HUES64 (cell line): ENCODE data around the gene ZNF35. TPM values are rescaled to one million over a fixed set of nuclear protein-coding genes. Genes with fewer than 3 reads are reported as not detected.

Source experiments
- H3K27ac ChIP-seq: 2 replicates; pipeline ENCODE4 v1.7.0; 2013; ENCODE audit warnings: low read depth, low read length, inconsistent platforms
- H3K27me3 ChIP-seq: 2 replicates; pipeline ENCODE4 v1.6.1; 2013; ENCODE audit warnings: mild to moderate bottlenecking, low read length; ENCODE audit not compliant: insufficient read depth
- H3K36me3 ChIP-seq: 2 replicates; pipeline ENCODE4 v1.6.1; 2013; ENCODE audit warnings: mild to moderate bottlenecking, low read length; ENCODE audit not compliant: insufficient read depth
- H3K4me1 ChIP-seq: 2 replicates; pipeline ENCODE4 v1.6.1; 2013; ENCODE audit warnings: mild to moderate bottlenecking, low read length, moderate library complexity; ENCODE audit not compliant: insufficient read depth
- H3K4me3 ChIP-seq: 2 replicates; pipeline ENCODE4 v1.5.1; 2013; ENCODE audit warnings: mild to moderate bottlenecking, low read length, moderate library complexity
- H3K9ac ChIP-seq: 2 replicates; pipeline ENCODE4 v1.6.1; 2013; ENCODE audit warnings: mild to moderate bottlenecking, low read depth, low read length
- H3K9me3 ChIP-seq: 2 replicates; pipeline ENCODE4 v1.6.1; 2013; ENCODE audit warnings: low read depth, low read length; ENCODE audit not compliant: insufficient read depth
- WGBS: fragments of 150-250, 120-280 bp; methylation state at CpG from one replicate; pipeline ENCODE4 v1.1.7; 2013; ENCODE audit warnings: missing lambda C conversion rate; 5-methylcytosine and 5-hydroxymethylcytosine counted together
- polyA plus RNA-seq, 2 experiments: library from polyadenylated mRNA; stranded (reverse); fragments of 50-300 nt; gene quantifications; one replicate each; pipeline ENCODE4 v1.2.3, GENCODE V29; 2013

Gene ZNF35
- 14.5 TPM for polyA plus RNA-seq (2013, experiment 1 of 2)
- polyA plus RNA-seq (2013, experiment 2 of 2) = 14.1 TPM

DNA sequence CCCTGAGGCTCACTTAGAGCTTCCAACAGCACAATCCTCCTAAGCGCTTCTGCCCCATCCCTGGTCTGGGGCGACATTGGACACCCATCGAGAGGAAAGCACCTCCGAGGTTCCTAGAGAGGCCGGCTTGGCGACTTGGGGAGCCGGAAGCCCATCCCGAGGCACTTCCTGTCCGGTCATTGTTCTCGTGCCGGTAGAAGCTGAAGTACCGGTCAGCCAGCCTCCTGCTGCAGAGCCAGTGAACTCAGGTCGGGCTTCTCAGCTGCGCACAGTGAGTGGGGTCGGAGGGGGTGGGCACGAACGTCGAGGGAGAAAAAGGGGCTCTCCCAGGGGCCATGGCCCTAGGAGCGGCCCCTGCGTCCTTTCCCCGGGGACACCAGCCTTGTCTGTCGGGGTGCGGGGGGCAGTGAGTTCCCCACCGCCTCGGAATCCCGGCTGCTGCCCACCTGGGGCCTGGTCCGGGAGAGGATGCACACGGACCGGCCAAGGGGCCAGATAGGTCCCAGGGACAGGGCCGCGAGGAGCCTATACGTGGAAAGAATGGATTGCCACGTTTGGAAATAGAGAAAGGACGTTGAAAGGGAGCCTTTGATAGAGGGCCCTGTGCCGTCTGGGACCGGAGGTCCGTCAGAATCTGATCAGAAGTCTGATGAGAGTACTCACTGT is at the start of gene ZNF35:
Gene ZNF35, plus strand, starts transcription at position 169 of the 666 bp plus-strand sequence. CDS start 2,336 bp downstream, outside the sequence.
- under 1% methylated on average over 37 of the region's 37 CpGs for WGBS
- Histone ChIP-seq H3K27me3 (no peaks in the 10 kb centered on the region), H3K9ac (peak within 1 kb of the TSS; percentile 88), H3K4me3 (peak within 1 kb of the TSS; percentile 94), H3K27ac (peak within 1 kb of the TSS; percentile 76), H3K36me3 (peaks cover 38% of the 10 kb centered on the region), H3K4me1 (peaks cover 5% of the 10 kb centered on the region; the same call in 1 of the 2 replicates), H3K9me3 (peaks cover 4% of the 10 kb centered on the region)

DNA sequence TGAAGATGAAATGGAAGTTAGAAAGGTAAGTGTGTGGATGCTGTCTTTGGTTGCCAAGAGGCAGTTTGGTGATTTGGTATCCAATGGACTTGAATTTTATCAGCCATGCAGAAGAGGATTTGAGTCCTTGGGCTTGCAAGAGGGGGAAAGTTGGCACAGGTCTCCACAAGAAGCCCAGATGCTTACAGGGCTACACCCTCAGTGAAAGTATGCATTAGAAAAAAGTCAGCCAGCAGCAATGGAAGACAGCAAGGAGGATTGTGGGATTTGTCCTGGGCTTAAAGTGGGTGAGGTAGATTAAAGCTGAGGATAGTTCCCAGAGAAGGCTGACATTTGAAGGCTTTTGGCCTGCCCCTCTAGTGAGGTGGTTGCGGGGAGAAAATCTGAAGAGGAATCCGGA is 46.8 kb upstream of the ZNF35 start:
- Histone ChIP-seq H3K36me3 (peaks cover 13% of the 10 kb centered on the region; the same call in 1 of the 2 replicates), H3K27ac (no peak overlapping the region), H3K4me1 (no peaks in the 10 kb centered on the region), H3K9me3 (peaks cover 4% of the 10 kb centered on the region; the same call in 1 of the 2 replicates), H3K27me3 (no peaks in the 10 kb centered on the region), H3K9ac (no peak overlapping the region), H3K4me3 (no peak overlapping the region)
- 93% methylated on average over 2 of the region's 2 CpGs for WGBS

DNA sequence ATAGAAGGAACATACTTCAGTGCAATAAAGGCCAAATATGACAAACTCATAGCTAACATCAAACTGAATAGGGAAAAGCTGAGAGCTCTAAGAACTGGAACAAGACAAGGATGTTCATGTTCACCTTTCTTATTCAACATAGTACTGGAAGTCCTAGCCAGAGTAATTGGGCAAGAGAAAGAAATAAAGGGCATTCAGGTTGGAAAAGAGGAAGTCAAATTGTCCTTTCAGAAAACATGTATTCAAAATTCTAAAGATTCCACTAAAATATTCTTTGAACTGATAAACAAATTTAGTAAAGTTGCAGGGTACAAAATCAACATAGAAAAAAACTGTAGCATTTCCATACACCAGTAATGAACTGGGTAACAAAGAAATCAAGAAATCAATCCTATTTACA is 35.9 kb upstream of the ZNF35 start:
- Histone ChIP-seq H3K36me3 (no peaks in the 10 kb centered on the region), H3K9ac (no peak overlapping the region), H3K4me3 (no peak overlapping the region)

DNA sequence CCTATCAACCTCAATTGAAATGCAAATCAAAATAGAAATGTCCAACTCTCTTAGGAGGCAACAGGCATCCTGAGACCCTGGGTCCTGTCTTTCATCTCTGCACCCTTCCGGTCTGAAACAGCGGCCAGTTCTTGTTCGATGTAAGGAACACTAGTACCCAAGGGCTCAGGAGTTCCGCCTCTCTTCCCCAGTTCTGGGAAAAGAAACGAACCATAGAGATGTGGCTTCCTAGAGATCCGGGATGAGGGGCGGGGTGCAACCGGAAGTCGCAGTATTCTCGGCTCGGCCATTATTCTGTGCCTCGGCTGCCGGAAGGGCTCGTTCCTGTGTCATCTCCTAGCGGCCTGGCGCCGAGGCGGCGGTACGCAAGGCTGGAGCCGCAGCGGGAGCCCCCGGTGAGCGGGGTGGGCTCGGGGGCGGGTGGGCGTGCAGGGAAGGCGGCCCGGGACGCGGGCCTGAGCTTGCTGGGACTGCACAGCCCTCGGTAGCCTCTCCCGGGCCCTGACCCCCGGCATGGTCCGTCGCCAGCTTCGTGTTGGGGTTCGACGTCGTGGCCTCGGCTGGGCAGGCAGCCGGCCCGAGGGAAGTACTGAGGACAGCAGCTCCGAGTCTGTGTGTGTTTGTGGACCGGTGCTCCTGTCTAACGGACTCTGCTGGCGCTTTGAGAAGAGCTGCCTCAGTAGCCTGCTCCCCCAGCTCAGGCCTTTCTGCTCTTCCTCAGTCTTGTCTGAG is 23.6 kb upstream of the ZNF35 start, which contains the start of gene ZNF197:
Gene ZNF197, plus strand, starts transcription at position 288 of the 732 bp plus-strand sequence. CDS start 4,119 bp downstream, outside the sequence.
- no peaks in the 10 kb centered on the region for H3K9me3 ChIP-seq
- WGBS = under 1% methylated on average over 47 of the region's 47 CpGs
- H3K9ac ChIP-seq = peak within 1 kb of the TSS; percentile 78
- H3K36me3 ChIP-seq = peaks cover 10% of the 10 kb centered on the region
- H3K4me1 ChIP-seq = peaks cover 15% of the 10 kb centered on the region
- H3K27me3 ChIP-seq = no peaks in the 10 kb centered on the region
- H3K4me3 ChIP-seq = peak within 1 kb of the TSS; percentile 75
- H3K27ac ChIP-seq = peak within 1 kb of the TSS; percentile 82

More for the DNA sequence above, 35.9 kb upstream of the ZNF35 start:
- peaks cover 6% of the 10 kb centered on the region; the same call in 1 of the 2 replicates for H3K9me3 ChIP-seq
- no peaks in the 10 kb centered on the region for H3K27me3 ChIP-seq
- no peaks in the 10 kb centered on the region for H3K4me1 ChIP-seq
- no peak overlapping the region for H3K27ac ChIP-seq

DNA sequence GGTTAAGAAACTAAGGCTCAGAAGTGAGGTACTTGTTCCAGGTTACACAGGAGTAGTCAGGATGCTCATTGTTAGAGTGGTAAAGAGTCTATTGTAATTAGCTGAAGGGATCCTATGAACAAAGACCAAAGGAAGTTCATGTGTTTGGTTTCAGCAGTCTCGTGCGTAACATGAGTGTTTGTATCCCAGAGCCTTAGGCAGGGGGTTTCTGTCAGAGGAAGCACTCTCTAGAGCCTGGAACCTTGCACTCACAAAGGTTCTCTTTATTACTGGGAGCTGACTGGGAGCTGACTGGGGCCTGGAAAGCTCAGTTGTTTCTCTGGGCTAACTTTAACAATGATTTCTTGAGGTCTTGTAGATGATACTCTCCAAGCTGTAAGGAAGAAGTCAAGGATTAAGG is 19.8 kb upstream of the ZNF35 start:
- no peaks in the 10 kb centered on the region for H3K27me3 ChIP-seq
- H3K36me3 ChIP-seq = peaks cover 44% of the 10 kb centered on the region
- 91% methylated on average over 2 of the region's 2 CpGs for WGBS
- no peak overlapping the region for H3K4me3 ChIP-seq
- H3K27ac ChIP-seq = no peak overlapping the region
- H3K9ac ChIP-seq = no peak overlapping the region
- no peaks in the 10 kb centered on the region for H3K9me3 ChIP-seq
- H3K4me1 ChIP-seq = peaks cover 15% of the 10 kb centered on the region

GRCh38 chr3:44632193-44632592 is 16.3 kb upstream of the ZNF35 start:
- Histone ChIP-seq H3K27ac (no peak overlapping the region), H3K9me3 (no peaks in the 10 kb centered on the region), H3K27me3 (no peaks in the 10 kb centered on the region), H3K4me3 (no peak overlapping the region), H3K4me1 (no peaks in the 10 kb centered on the region), H3K36me3 (peaks cover 72% of the 10 kb centered on the region), H3K9ac (no peak overlapping the region)
- 93% methylated on average over 3 of the region's 3 CpGs for WGBS

DNA sequence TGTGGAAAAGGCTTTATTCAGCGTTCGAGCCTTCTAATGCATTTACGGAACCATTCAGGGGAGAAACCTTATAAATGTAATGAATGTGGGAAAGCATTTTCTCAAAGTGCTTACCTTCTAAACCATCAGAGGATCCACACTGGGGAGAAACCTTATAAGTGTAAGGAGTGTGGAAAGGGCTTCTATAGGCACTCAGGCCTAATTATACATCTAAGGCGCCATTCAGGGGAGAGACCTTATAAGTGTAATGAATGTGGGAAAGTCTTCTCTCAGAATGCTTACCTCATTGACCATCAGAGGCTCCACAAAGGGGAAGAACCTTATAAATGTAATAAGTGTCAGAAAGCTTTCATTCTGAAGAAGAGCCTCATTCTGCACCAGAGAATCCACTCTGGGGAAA is 6.2 kb upstream of the ZNF35 start:
- Histone ChIP-seq H3K9ac (no peak overlapping the region), H3K27me3 (no peaks in the 10 kb centered on the region), H3K4me3 (no peak overlapping the region), H3K9me3 (peaks cover 42% of the 10 kb centered on the region), H3K27ac (no peak overlapping the region), H3K36me3 (peaks cover 66% of the 10 kb centered on the region), H3K4me1 (no peaks in the 10 kb centered on the region)
- 96% methylated on average over 4 of the region's 4 CpGs for WGBS

DNA sequence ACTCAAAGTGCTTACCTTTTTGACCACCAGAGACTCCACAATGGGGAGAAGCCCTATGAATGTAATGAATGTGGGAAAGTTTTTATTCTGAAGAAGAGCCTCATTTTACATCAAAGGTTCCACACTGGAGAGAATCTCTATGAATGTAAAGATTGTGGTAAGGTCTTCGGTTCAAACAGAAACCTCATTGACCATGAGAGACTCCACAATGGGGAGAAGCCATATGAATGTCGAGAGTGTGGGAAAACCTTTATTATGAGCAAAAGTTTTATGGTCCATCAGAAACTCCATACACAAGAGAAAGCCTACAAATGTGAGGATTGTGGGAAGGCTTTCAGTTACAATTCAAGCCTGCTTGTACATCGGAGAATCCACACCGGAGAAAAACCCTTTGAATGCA is 5.5 kb upstream of the ZNF35 start:
- Histone ChIP-seq H3K36me3 (peaks cover 60% of the 10 kb centered on the region), H3K4me3 (no peak overlapping the region), H3K27ac (no peak overlapping the region), H3K4me1 (no peaks in the 10 kb centered on the region), H3K27me3 (no peaks in the 10 kb centered on the region), H3K9me3 (peaks cover 42% of the 10 kb centered on the region), H3K9ac (no peak overlapping the region)
- WGBS = 97% methylated on average over 4 of the region's 4 CpGs

GRCh38 chr3:44647771-44648170 is 761 bp upstream of the ZNF35 start:
- no peak overlapping the region for H3K9ac ChIP-seq
- peaks cover 5% of the 10 kb centered on the region; the same call in 1 of the 2 replicates for H3K4me1 ChIP-seq
- H3K27me3 ChIP-seq = no peaks in the 10 kb centered on the region
- H3K36me3 ChIP-seq = peaks cover 38% of the 10 kb centered on the region
- peaks cover 13% of the 10 kb centered on the region for H3K9me3 ChIP-seq
- peak overlapping the region; percentile 94 for H3K4me3 ChIP-seq
- H3K27ac ChIP-seq = no peak overlapping the region
- WGBS = 90% methylated on average over 1 of the region's 1 CpG

- H3K9me3 ChIP-seq = no peaks in the 10 kb centered on the region
- 91% methylated on average over 1 of the region's 1 CpG for WGBS
- H3K9ac ChIP-seq = no peak overlapping the region
- peak overlapping the region; percentile 94 for H3K4me3 ChIP-seq
- H3K27ac ChIP-seq = no peak overlapping the region
- no peaks in the 10 kb centered on the region for H3K27me3 ChIP-seq
- peaks cover 5% of the 10 kb centered on the region; the same call in 1 of the 2 replicates for H3K4me1 ChIP-seq
- peaks cover 43% of the 10 kb centered on the region for H3K36me3 ChIP-seq
These were observed 1.2 kb downstream of the ZNF35 start for GRCh38 chr3:44649709-44650108.

DNA sequence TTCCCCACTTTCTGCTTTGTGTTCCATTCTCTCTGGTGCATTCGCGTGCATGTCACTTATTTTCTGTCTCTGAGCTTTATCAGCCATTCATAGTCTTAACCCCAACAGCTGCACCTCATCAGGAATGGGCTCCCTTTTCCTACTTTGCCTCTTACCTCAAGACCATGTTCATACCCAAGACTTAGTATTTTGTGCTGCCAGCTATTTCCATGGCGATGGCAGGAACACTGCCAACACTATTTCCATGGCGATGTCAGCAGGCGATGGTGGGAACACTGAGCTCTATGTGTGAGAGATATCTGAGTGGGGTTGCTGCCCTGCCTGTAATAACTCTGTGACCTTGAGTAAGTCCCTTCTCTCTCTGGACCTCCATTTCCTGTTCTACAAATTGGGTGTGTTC is 5.5 kb downstream of the ZNF35 start:
- no peak overlapping the region for H3K4me3 ChIP-seq
- H3K9me3 ChIP-seq = peaks cover 11% of the 10 kb centered on the region; the same call in 1 of the 2 replicates
- 94% methylated on average over 5 of the region's 5 CpGs for WGBS
- no peak overlapping the region for H3K27ac ChIP-seq
- H3K27me3 ChIP-seq = no peaks in the 10 kb centered on the region
- H3K36me3 ChIP-seq = peaks cover 86% of the 10 kb centered on the region
- peaks cover 5% of the 10 kb centered on the region; the same call in 1 of the 2 replicates for H3K4me1 ChIP-seq
- no peak overlapping the region for H3K9ac ChIP-seq
